ENCODE data around the gene IL1RN. TPM values are rescaled to one million over a fixed set of nuclear protein-coding genes. Genes with fewer than 3 reads are reported as not detected.
A peak's percentile ranks its signal among the peaks of the same experiment; 100 is the strongest.

The IL1RN gene
- total and polyA plus RNA-seq, 2 of the 13 experiments (the other 11 are each of a cell fraction or from before 2014, with no cell fraction given): 21.2 to 101 TPM

GRCh38 chr2:113126845-113127645 lies at the start of gene IL1RN (continued):
- peak; percentile 67; the same call in 1 of the 2 replicates for TF ChIP-seq ZBED4 (CRISPR knock-in tag; IDR thresholded peaks at IDR 0.05; ENCODE audit: borderline replicate concordance)
- TF ChIP-seq FOSL1 (CRISPR knock-in tag; IDR thresholded peaks at IDR 0.05; ENCODE audit: borderline replicate concordance): peak; percentile 78; the same call in 1 of the 2 replicates
- TF ChIP-seq NR2C2 (CRISPR knock-in tag; IDR thresholded peaks at IDR 0.05; ENCODE audit: borderline replicate concordance): peak; percentile 71
- no peak for TF ChIP-seq THAP9 (CRISPR knock-in tag; IDR thresholded peaks at IDR 0.05; ENCODE audit: borderline replicate concordance)
- TF ChIP-seq ZFP36 (IDR thresholded peaks at IDR 0.05; ENCODE audit: borderline replicate concordance, low read depth, low read length, partially characterized antibody): no peak
- TF ChIP-seq MAFF (IDR thresholded peaks at IDR 0.05; ENCODE audit: low read depth, low read length): peak; percentile 52; the same call in 1 of the 2 replicates
- no peak for TF ChIP-seq DBP (CRISPR knock-in tag; IDR thresholded peaks at IDR 0.05; ENCODE audit: not compliant biosample characterization)
- no peak for TF ChIP-seq GPN1 (CRISPR knock-in tag; IDR thresholded peaks at IDR 0.05; ENCODE audit: borderline replicate concordance)
- no peak for TF ChIP-seq ZNF432 (CRISPR knock-in tag; IDR thresholded peaks at IDR 0.05; ENCODE audit: borderline replicate concordance)
- TF ChIP-seq IRF1 (CRISPR knock-in tag; IDR thresholded peaks at IDR 0.05; ENCODE audit: low read depth): no peak
- no peak for TF ChIP-seq SP1 (IDR thresholded peaks at IDR 0.05)
- TF ChIP-seq SP1 (CRISPR knock-in tag; IDR thresholded peaks at IDR 0.05): peak; percentile 15; the same call in 1 of the 2 replicates
- no peak for TF ChIP-seq SUZ12 (IDR thresholded peaks at IDR 0.05; ENCODE audit: low read depth, low read length)
- no peak for TF ChIP-seq ZNF512 (CRISPR knock-in tag; IDR thresholded peaks at IDR 0.05)
- TF ChIP-seq ZNF143 (CRISPR knock-in tag; IDR thresholded peaks at IDR 0.05): no peak
- TF ChIP-seq EP300 (IDR thresholded peaks at IDR 0.05; ENCODE audit: low read depth in 2 of 2, low read length in 2 of 2): peak; percentile 81 to 96
- TF ChIP-seq EP300 (CRISPR knock-in tag; IDR thresholded peaks at IDR 0.05; ENCODE audit: borderline replicate concordance): peak; percentile 92
